HepG2 (cell line): Measurements from ENCODE around the gene WSCD2. TPM values are rescaled to one million over a fixed set of nuclear protein-coding genes. Genes with fewer than 3 reads are reported as not detected.

Experiments used
- ATAC-seq: fragments of 200-7000 bp; cut with Tn5 transposase; 3 replicates; pipeline ENCODE4 v1.9.1; 2020; ENCODE audit warnings: mild to moderate bottlenecking, moderate library complexity
- BruUV-seq: library from RNA; stranded (reverse); fragments of 400-500 nt; replicated peaks from 2 replicates; lab custom pipeline; 2021; lab: Mats Ljungman, UMichigan
- CTCF ChIA-PET: fragments of 300-600 bp; formaldehyde crosslinking; extraction: SDS; loops from one replicate; lab custom pipeline; 2021; ENCODE audit warnings: low total read pairs, inconsistent platforms, low intra/inter-chr PET ratio; lab: Yijun Ruan, JAX
- POLR2A ChIA-PET: fragments of 350-600 bp; sonication (Branson Sonifier 250); formaldehyde crosslinking; loops from one replicate; lab custom pipeline; 2020; ENCODE audit warnings: antibody characterized with exemption, inconsistent platforms; lab: Yijun Ruan, JAX
- DNase-seq: peaks from one replicate; pipeline ENCODE4 v3.0.0-alpha.2; 2015; ENCODE audit warnings: low spot score
- FAIRE-seq: peaks from 3 replicates; lab custom pipeline; 2011; peaks lifted over from hg19 to GRCh38; lab: Jason Lieb, UNC
- H2AFZ ChIP-seq: one replicate; pipeline ENCODE4 v1.6.1; 2011; ENCODE audit warnings: low read length, inconsistent platforms
- H3K27ac ChIP-seq: fragments of 300-600 bp; 3 replicates; pipeline ENCODE4 v1.8.0; 2011; ENCODE audit warnings: mixed run types, mild to moderate bottlenecking, mixed read lengths, low read length, inconsistent platforms; ENCODE audit not compliant: insufficient read depth; ENCODE audit errors: extremely low read length
- H3K27me3 ChIP-seq, 2 experiments: fragments of 200-600 bp in 1 of 2; 2 replicates in 1 of 2; 3 replicates in 1 of 2; pipeline versions ENCODE4 v1.6.0 to v1.8.0; 2011; ENCODE audit warnings: low read length in 2 of 2, mild to moderate bottlenecking in 2 of 2, moderate library complexity in 2 of 2, inconsistent platforms in 1 of 2; ENCODE audit not compliant: insufficient read depth in 2 of 2, control insufficient read depth in 1 of 2
- H3K36me3 ChIP-seq, 2 experiments: fragments of 200-600 bp in 1 of 2; replicated peaks in 1 of 2; 2 replicates in 1 of 2; 3 replicates in 1 of 2; pipeline versions ENCODE4 v1.5.1 to v1.8.0; 2011; ENCODE audit warnings: low read length in 2 of 2, inconsistent platforms in 1 of 2; ENCODE audit not compliant: insufficient read depth in 2 of 2, control insufficient read depth in 1 of 2
- H3K4me1 ChIP-seq: 2 replicates; pipeline ENCODE4 v1.5.1; 2012; ENCODE audit warnings: low read length, inconsistent platforms; ENCODE audit not compliant: insufficient read depth
- H3K4me2 ChIP-seq: 2 replicates; pipeline ENCODE4 v1.6.0; 2011; ENCODE audit warnings: low read depth, low read length, inconsistent platforms
- H3K4me3 ChIP-seq, 3 experiments: fragments of 200-600 bp in 1 of 3; sonication (generic), shearing (Covaris generic) in 1 of 3; replicated peaks in 1 of 3; 2 replicates each; pipeline ENCODE4 v1.5.1; 2011 to 2016; ENCODE audit warnings: low read length in 3 of 3, inconsistent platforms in 2 of 3, low read depth in 2 of 3, mild to moderate bottlenecking in 2 of 3, control low read depth in 1 of 3, mixed read lengths in 1 of 3; ENCODE audit not compliant: insufficient read depth in 1 of 3
- H3K79me2 ChIP-seq: one replicate; pipeline ENCODE4 v1.6.1; 2011; ENCODE audit warnings: low read length, inconsistent platforms; ENCODE audit not compliant: insufficient read depth
- H3K9ac ChIP-seq: 2 replicates; pipeline ENCODE4 v1.6.0; 2011; ENCODE audit warnings: mild to moderate bottlenecking, low read depth, low read length, inconsistent platforms; ENCODE audit not compliant: insufficient read depth
- H3K9me3 ChIP-seq: 2 replicates; pipeline ENCODE4 v1.5.1; 2012; ENCODE audit warnings: mild to moderate bottlenecking, low read length
- H4K20me1 ChIP-seq: 2 replicates; pipeline ENCODE4 v1.6.0; 2011; ENCODE audit warnings: inconsistent platforms, mild to moderate bottlenecking, low read length, moderate library complexity; ENCODE audit not compliant: insufficient read depth
- KDM3A ChIP-seq: IDR thresholded peaks from 2 replicates; pipeline ENCODE4 v1.6.1; 2018; ENCODE audit warnings: low read depth, missing compliant biosample characterization
- MXD4 ChIP-seq: IDR thresholded peaks from 2 replicates; pipeline ENCODE4 v1.6.1; 2016; ENCODE audit warnings: mild to moderate bottlenecking, missing biosample characterization, missing genetic modification reagents
- NFE2L1 ChIP-seq: sonication (generic); formaldehyde crosslinking; IDR thresholded peaks from 2 replicates; pipeline ENCODE4 v1.4.0; 2020; ENCODE audit warnings: missing genetic modification reagents, mild to moderate bottlenecking, borderline replicate concordance
- ZNF331 ChIP-seq: sonication (generic); formaldehyde crosslinking; IDR thresholded peaks from 2 replicates; pipeline ENCODE4 v1.4.0; 2020; ENCODE audit warnings: missing genetic modification reagents
- ZNF34 ChIP-seq: sonication (generic); formaldehyde crosslinking; IDR thresholded peaks from 2 replicates; pipeline ENCODE4 v1.4.0; 2020; ENCODE audit warnings: mild to moderate bottlenecking, missing genetic modification reagents, borderline replicate concordance
- ZNF431 ChIP-seq: sonication (generic); formaldehyde crosslinking; IDR thresholded peaks from 2 replicates; pipeline ENCODE4 v1.9.0; 2022; ENCODE audit warnings: missing genetic modification reagents, low read depth, mild to moderate bottlenecking, borderline replicate concordance
- ZNF576 ChIP-seq: sonication (generic); formaldehyde crosslinking; IDR thresholded peaks from 2 replicates; pipeline ENCODE4 v1.4.0; 2020; ENCODE audit warnings: mild to moderate bottlenecking, missing genetic modification reagents
- ZNF839 ChIP-seq: sonication (generic); formaldehyde crosslinking; IDR thresholded peaks from 2 replicates; pipeline ENCODE4 v1.4.0; 2020; ENCODE audit warnings: missing genetic modification reagents, mild to moderate bottlenecking, borderline replicate concordance
- WGBS: methylation state at CpG from one replicate; pipeline ENCODE4 v1.1.6; 2017; ENCODE audit warnings: low lambda C conversion rate; 5-methylcytosine and 5-hydroxymethylcytosine counted together
- in situ Hi-C: cut with HindIII; loops from 2 replicates; pipeline ENCODE4 v1.10.0; 2017; ENCODE audit warnings: low pct_unique_long_range_greater_than_20kb; ENCODE audit not compliant: extremely low pct_ligation_motif_present
- intact Hi-C: fragments of 100-400 bp; cut with micrococcal nuclease; formaldehyde crosslinking; loops from one replicate; pipeline ENCODE4 v1.10.0; 2022; ENCODE audit not compliant: unreplicated experiment
- polyA plus RNA-seq, 8 experiments: library from polyadenylated mRNA; depleted of rRNA in 3 of 8; stranded (reverse) in 7 of 8; unstranded in 1 of 8; fragments of >200 nt; fragmentation: Illumina TruSeq in 4 of 8; extraction: Trizol in 4 of 8; gene quantifications; 2 replicates each; pipeline versions ENCODE4 v1.2.1 to v1.2.3, GENCODE V29; 2011 to 2016; ENCODE audit warnings: low read depth in 4 of 8, missing spikeins in 1 of 8, mixed read lengths in 1 of 8; ENCODE audit not compliant: insufficient read depth in 1 of 8
- total RNA-seq, 5 experiments: library from RNA; depleted of rRNA; stranded (reverse); fragments of >200 nt; fragmentation: Illumina TruSeq; extraction: Trizol; gene quantifications; 2 replicates each; pipeline ENCODE4 v1.2.3, GENCODE V29; 2016; ENCODE audit warnings: low read depth in 1 of 5
- TF ChIP-seq, protein P1 (sequence below): IDR thresholded peaks from 2 replicates; pipeline ENCODE4 v1.6.1; 2016; ENCODE audit warnings: low read depth, control low read depth

Gene WSCD2
- total and polyA plus RNA-seq, 2 of the 13 experiments (the other 11 are each of a cell fraction or from before 2014, with no cell fraction given): not detected

GRCh38 chr12:108285016-108285415, 155.9 kb downstream of the WSCD2 start:
- no peaks in the 10 kb centered on the region for H3K4me1 ChIP-seq
- H3K4me3 ChIP-seq: no peak overlapping the region
- H2AFZ ChIP-seq: no peak overlapping the region
- H3K27me3 ChIP-seq: peaks cover 2 to 17% of the 10 kb centered on the region in 2 experiments; a peak in 4 of 5 replicates
- FAIRE-seq: no peak
- WGBS: 0% methylated on average over 2 of the region's 2 CpGs
- H3K9ac ChIP-seq: no peak overlapping the region
- H3K9me3 ChIP-seq: no peaks in the 10 kb centered on the region
- intact Hi-C loops (no loop called here), in situ Hi-C loops (no loop called here)
- BruUV-seq: no TSS peak
- CTCF ChIA-PET: no interaction called here
- H3K79me2 ChIP-seq: no peaks in the 10 kb centered on the region
- no peak for DNase-seq
- POLR2A ChIA-PET: no interaction called here
- ATAC-seq: no peak
- H3K27ac ChIP-seq: no peak overlapping the region
- no peaks in the 10 kb centered on the region for H3K36me3 ChIP-seq
- TF ChIP-seq ZNF839 (CRISPR knock-in tag) (no peak), ZNF331 (no peak), ZNF431 (CRISPR knock-in tag) (no peak), ZNF34 (CRISPR knock-in tag) (no peak), MXD4 (CRISPR knock-in tag) (no peak), KDM3A (no peak), ZNF576 (no peak), NFE2L1 (CRISPR knock-in tag) (no peak)
- TF ChIP-seq, protein P1, sequence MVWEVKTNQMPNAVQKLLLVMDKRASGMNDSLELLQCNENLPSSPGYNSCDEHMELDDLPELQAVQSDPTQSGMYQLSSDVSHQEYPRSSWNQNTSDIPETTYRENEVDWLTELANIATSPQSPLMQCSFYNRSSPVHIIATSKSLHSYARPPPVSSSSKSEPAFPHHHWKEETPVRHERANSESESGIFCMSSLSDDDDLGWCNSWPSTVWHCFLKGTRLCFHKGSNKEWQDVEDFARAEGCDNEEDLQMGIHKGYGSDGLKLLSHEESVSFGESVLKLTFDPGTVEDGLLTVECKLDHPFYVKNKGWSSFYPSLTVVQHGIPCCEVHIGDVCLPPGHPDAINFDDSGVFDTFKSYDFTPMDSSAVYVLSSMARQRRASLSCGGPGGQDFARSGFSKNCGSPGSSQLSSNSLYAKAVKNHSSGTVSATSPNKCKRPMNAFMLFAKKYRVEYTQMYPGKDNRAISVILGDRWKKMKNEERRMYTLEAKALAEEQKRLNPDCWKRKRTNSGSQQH (CRISPR knock-in tag): no peak
- H3K4me2 ChIP-seq: no peak overlapping the region
- H4K20me1 ChIP-seq: no peaks in the 10 kb centered on the region
